ENCODE results near the gene ZCCHC14. TPM values are rescaled to one million over a fixed set of nuclear protein-coding genes. Genes with fewer than 3 reads are reported as not detected.

Gene ZCCHC14
- total and polyA plus RNA-seq, 8 donors, result 23.4 to 38.7 (median 31.4) TPM

DNA sequence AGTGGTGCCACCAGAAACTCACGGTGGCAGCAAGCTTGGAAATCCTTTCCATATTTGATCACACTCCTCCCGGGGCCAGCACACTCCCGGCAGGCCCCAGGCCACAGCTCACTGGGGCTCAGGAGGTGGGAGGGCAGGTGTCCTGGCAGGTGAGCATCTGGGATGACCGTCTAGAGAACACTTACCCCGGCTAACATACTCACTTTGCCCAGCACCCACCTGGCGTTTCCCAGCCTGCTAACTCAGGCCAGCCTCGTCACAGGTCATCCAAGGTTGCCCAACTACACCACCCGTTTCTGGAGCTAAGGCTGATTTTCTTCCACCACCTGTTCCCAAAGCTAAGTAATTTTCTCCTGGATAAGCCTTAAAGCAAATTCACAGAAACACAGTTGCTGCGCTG, 134.1 kb downstream of the ZCCHC14 start:
- Histone ChIP-seq H3K27me3 (no peaks in the 10 kb centered on the region), H3K4me3 (no peak overlapping the region), H3K36me3 (peaks cover 0 to 47% of the 10 kb centered on the region in 2 donors), H3K27ac (no peak overlapping the region), H3K4me1 (no peaks in the 10 kb centered on the region), H3K9me3 (no peaks in the 10 kb centered on the region)
- intact Hi-C loops (cut with DNase I), result no loop called here
- peak in 1 of 4 donors; percentile 45 for DNase-seq
- TF ChIP-seq, protein P1, sequence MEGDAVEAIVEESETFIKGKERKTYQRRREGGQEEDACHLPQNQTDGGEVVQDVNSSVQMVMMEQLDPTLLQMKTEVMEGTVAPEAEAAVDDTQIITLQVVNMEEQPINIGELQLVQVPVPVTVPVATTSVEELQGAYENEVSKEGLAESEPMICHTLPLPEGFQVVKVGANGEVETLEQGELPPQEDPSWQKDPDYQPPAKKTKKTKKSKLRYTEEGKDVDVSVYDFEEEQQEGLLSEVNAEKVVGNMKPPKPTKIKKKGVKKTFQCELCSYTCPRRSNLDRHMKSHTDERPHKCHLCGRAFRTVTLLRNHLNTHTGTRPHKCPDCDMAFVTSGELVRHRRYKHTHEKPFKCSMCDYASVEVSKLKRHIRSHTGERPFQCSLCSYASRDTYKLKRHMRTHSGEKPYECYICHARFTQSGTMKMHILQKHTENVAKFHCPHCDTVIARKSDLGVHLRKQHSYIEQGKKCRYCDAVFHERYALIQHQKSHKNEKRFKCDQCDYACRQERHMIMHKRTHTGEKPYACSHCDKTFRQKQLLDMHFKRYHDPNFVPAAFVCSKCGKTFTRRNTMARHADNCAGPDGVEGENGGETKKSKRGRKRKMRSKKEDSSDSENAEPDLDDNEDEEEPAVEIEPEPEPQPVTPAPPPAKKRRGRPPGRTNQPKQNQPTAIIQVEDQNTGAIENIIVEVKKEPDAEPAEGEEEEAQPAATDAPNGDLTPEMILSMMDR (IDR thresholded peaks at IDR 0.05), result no peak
- ATAC-seq, result no peak

DNA sequence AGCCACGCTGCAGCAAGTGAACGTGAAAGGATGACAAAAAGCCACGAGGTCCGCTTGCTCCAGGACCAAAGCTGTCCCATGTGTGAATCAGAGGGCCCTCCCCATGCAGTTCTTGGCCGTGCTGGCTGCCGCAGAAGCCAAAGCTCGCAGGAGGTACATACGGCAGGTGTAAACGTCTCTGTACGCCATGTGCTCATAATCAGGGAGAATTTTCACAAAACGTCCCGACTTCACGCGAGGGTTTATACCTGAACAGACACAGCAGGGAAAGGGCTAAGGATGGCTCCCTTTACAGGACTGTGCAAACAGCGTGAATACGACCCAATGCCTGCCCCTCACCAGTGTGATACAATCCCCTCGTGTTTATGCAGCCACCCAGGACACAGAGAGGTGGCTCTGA, 134.6 kb downstream of the ZCCHC14 start:
- peaks cover 0 to 52% of the 10 kb centered on the region in 2 donors for H3K36me3 ChIP-seq
- intact Hi-C loops (cut with DNase I), result no loop called here
- ATAC-seq (no peak), DNase-seq (peak in 1 of 4 donors; percentile 39)
- TF ChIP-seq, protein P1 (IDR thresholded peaks at IDR 0.05), result no peak
- no peaks in the 10 kb centered on the region for H3K4me1 ChIP-seq
- no peaks in the 10 kb centered on the region for H3K9me3 ChIP-seq
- no peak overlapping the region for H3K4me3 ChIP-seq
- H3K27ac ChIP-seq, result no peak overlapping the region
- H3K27me3 ChIP-seq, result no peaks in the 10 kb centered on the region

DNA sequence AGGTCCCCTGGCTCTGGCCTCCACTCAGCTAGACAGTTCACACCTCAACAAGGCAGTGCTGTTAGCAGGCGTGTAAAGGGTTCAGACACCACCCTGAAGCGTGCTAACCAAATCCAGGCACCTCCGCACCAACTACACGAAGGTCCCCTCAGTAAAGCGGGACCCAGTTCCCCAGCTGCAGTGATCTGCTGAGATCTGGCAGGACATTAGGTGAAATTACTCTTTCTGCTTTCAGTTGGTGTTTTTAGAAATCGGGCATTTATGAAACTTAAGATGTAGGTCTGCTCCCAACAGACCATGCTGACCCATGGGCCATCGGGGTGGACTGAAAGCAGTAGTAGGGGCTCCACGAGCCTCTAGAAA, 136.4 kb downstream of the ZCCHC14 start:
- no peaks in the 10 kb centered on the region for H3K9me3 ChIP-seq
- ATAC-seq, result no peak
- H3K27ac ChIP-seq, result no peak overlapping the region
- peaks cover 0 to 47% of the 10 kb centered on the region in 2 donors for H3K36me3 ChIP-seq
- intact Hi-C loops (cut with DNase I), result no loop called here
- no peaks in the 10 kb centered on the region for H3K4me1 ChIP-seq
- TF ChIP-seq, protein P1 (IDR thresholded peaks at IDR 0.05), result no peak
- no peaks in the 10 kb centered on the region for H3K27me3 ChIP-seq
- no peak overlapping the region for H3K4me3 ChIP-seq
- DNase-seq, result peak in 1 of 4 donors; percentile 28

Other genes starting within 250 kb of the ZCCHC14 start
- 1 to 10 TPM; 2.3 to 6.7 TPM for gene C16orf95, start 175.6 kb downstream of the ZCCHC14 start, total RNA-seq
- 1 to 10 TPM; 2.5 to 5.4 (median 3.6) TPM for gene C16orf95, start 175.6 kb downstream of the ZCCHC14 start, polyA plus RNA-seq (ENCODE audit: insufficient read length in 6 of 6)
- gene FBXO31, start 109.2 kb downstream of the ZCCHC14 start, total RNA-seq, result 10 to 100 TPM; 21.0 to 21.9 TPM
- gene FBXO31, start 109.2 kb downstream of the ZCCHC14 start, polyA plus RNA-seq (ENCODE audit: insufficient read length in 6 of 6), result 10 to 100 TPM; 22.2 to 25.8 (median 23.8) TPM
- gene MAP1LC3B, start 100.7 kb downstream of the ZCCHC14 start, total RNA-seq, result 10 to 100 TPM; 68.2 to 75.9 TPM
- gene MAP1LC3B, start 100.7 kb downstream of the ZCCHC14 start, polyA plus RNA-seq (ENCODE audit: insufficient read length in 6 of 6), result 10 to 100 TPM; 47.7 to 59.2 (median 51.1) TPM
- under 1 TPM in 1 of 2 donors, not detected in 1; 0.06 TPM for gene JPH3, start 109.5 kb upstream of the ZCCHC14 start, total RNA-seq
- gene JPH3, start 109.5 kb upstream of the ZCCHC14 start, polyA plus RNA-seq (ENCODE audit: insufficient read length in 6 of 6), result 1 to 10 TPM in 4 of 6 donors, under 1 TPM in 2; 0.83 to 2.5 (median 1.5) TPM